ENCODE measurements around the gene JAK3.

DNA sequence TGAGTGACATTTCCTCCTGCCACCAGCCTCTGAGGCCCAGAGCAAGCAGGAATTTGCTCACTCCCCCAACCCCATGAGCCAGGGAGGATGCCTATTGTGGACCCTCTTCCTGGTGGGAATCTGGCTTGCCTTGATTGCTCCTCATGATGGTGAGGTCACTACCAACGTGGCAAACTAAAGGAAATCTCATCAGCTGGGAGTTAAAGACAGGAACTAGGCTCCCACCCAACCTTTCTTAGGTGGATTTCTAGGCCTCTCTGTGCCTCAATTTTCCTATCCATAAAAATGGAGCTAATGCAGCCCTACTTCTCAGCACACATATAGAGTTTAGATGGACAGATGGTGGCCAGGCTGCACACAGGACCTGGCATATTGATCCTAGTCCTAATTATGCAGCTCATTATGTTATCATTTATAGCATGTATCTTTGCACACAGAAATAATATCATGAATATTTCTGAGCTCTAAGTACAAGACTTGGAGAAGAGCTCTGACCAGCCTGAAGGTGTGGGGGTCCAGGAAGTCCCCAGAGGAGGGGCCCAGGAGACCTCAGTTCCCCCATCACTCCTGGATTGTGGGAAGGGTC lies 50.9 kb downstream of the JAK3 start:
- TF ChIP-seq, protein P1, sequence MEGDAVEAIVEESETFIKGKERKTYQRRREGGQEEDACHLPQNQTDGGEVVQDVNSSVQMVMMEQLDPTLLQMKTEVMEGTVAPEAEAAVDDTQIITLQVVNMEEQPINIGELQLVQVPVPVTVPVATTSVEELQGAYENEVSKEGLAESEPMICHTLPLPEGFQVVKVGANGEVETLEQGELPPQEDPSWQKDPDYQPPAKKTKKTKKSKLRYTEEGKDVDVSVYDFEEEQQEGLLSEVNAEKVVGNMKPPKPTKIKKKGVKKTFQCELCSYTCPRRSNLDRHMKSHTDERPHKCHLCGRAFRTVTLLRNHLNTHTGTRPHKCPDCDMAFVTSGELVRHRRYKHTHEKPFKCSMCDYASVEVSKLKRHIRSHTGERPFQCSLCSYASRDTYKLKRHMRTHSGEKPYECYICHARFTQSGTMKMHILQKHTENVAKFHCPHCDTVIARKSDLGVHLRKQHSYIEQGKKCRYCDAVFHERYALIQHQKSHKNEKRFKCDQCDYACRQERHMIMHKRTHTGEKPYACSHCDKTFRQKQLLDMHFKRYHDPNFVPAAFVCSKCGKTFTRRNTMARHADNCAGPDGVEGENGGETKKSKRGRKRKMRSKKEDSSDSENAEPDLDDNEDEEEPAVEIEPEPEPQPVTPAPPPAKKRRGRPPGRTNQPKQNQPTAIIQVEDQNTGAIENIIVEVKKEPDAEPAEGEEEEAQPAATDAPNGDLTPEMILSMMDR (IDR thresholded peaks at IDR 0.05): no peak
- no peak for TF ChIP-seq POLR2A (IDR thresholded peaks at IDR 0.05)
- no peak for TF ChIP-seq EP300 (IDR thresholded peaks at IDR 0.05)
- no peak for TF ChIP-seq POLR2AphosphoS5 (IDR thresholded peaks at IDR 0.05)

All from suprapubic skin (tissue), 4 donors.